Transverse colon (tissue), 4 donors: Measurements from ENCODE around the gene FASN.

Experiments used
- POLR2A ChIP-seq: fragments of 450-650 bp; IDR thresholded peaks from one replicate; pipeline ENCODE4 v1.6.1; 2016; ENCODE audit warnings: antibody characterized with exemption, mild to moderate bottlenecking, moderate library complexity
- POLR2AphosphoS5 ChIP-seq, 3 donors: sonication (generic); formaldehyde crosslinking; IDR thresholded peaks; one replicate each; pipeline ENCODE4 v1.6.1; 2016; ENCODE audit warnings: antibody characterized with exemption in 3 of 3
- TF ChIP-seq, protein P1 (sequence below), 5 experiments: fragments of 200-600 bp in 3 of 5; fragments of 450-650 bp in 2 of 5; sonication (generic) in 3 of 5; IDR thresholded peaks; 1 replicate in 2 of 5; 2 replicates in 3 of 5; pipeline ENCODE4 v1.5.1; 2016 to 2017; ENCODE audit warnings: antibody characterized with exemption in 5 of 5, inconsistent platforms in 3 of 5, mild to moderate bottlenecking in 2 of 5, moderate library complexity in 1 of 5

DNA sequence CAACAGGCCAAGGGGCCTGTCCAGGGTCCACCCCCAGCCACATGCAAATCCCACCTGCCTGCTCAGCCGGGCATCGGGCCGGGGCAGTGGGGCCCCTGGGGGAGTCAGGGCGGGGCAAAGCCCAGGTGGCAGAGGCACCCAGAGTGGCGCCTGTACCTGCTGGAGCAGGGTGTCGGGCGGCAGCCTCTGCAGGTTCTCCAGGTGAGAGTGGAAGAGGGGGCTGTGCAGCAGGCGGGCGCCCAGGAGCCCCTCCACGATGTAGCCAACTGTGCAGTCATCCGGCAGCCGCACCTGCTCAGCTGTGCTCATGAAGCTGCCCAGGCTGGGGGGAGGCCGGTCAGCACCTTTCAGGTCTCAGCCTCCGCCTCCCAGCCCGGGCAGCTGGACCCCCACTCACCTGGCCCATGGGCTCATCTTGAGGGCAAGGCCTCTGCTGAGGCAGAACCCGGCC is 48.5 kb downstream of the FASN start:
- TF ChIP-seq, protein P1, sequence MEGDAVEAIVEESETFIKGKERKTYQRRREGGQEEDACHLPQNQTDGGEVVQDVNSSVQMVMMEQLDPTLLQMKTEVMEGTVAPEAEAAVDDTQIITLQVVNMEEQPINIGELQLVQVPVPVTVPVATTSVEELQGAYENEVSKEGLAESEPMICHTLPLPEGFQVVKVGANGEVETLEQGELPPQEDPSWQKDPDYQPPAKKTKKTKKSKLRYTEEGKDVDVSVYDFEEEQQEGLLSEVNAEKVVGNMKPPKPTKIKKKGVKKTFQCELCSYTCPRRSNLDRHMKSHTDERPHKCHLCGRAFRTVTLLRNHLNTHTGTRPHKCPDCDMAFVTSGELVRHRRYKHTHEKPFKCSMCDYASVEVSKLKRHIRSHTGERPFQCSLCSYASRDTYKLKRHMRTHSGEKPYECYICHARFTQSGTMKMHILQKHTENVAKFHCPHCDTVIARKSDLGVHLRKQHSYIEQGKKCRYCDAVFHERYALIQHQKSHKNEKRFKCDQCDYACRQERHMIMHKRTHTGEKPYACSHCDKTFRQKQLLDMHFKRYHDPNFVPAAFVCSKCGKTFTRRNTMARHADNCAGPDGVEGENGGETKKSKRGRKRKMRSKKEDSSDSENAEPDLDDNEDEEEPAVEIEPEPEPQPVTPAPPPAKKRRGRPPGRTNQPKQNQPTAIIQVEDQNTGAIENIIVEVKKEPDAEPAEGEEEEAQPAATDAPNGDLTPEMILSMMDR (IDR thresholded peaks at IDR 0.05), result no peak
- TF ChIP-seq POLR2A, result no peak
- TF ChIP-seq POLR2AphosphoS5 (IDR thresholded peaks at IDR 0.05), result no peak
